ENCODE measurements around the gene COL15A1.

Gene COL15A1

GRCh38 chr9:99046542-99047071 is 102.9 kb downstream of the COL15A1 start:
- H3K9me3 Mint-ChIP-seq: peaks cover 5% of the 10 kb centered on the region
- DNase-seq (ENCODE audit: low spot score in 2 of 2) (no peak), ATAC-seq (no peak)
- H3K4me3 Mint-ChIP-seq: no peak overlapping the region
- peaks cover 55% of the 10 kb centered on the region for H3K4me1 Mint-ChIP-seq
- peak overlapping the region; percentile 38 for H3K27ac Mint-ChIP-seq
- no peaks in the 10 kb centered on the region for H3K36me3 Mint-ChIP-seq

- no peak overlapping the region for H3K4me3 Mint-ChIP-seq
- no peaks in the 10 kb centered on the region for H3K36me3 Mint-ChIP-seq
- peaks cover 1% of the 10 kb centered on the region for H3K9me3 Mint-ChIP-seq
- H3K4me1 Mint-ChIP-seq: peaks cover 75% of the 10 kb centered on the region
- H3K27ac Mint-ChIP-seq: peak overlapping the region; percentile 18
- ATAC-seq: no peak
- no peak for DNase-seq (ENCODE audit: low spot score in 2 of 2)
These were observed 105.5 kb downstream of the COL15A1 start for GRCh38 chr9:99049228-99049627.

GRCh38 chr9:99049641-99050040 is 105.9 kb downstream of the COL15A1 start:
- Mint-ChIP-seq H3K36me3 (no peaks in the 10 kb centered on the region), H3K4me3 (no peak overlapping the region), H3K9me3 (no peaks in the 10 kb centered on the region), H3K4me1 (peaks cover 76% of the 10 kb centered on the region), H3K27ac (peak overlapping the region; percentile 18)
- ATAC-seq: no peak
- no peak for DNase-seq (ENCODE audit: low spot score in 2 of 2)

- ATAC-seq: no peak
- H3K4me1 Mint-ChIP-seq: peaks cover 77% of the 10 kb centered on the region
These were observed 106.7 kb downstream of the COL15A1 start for GRCh38 chr9:99050292-99050911.

GRCh38 chr9:99050924-99051323 is 107.2 kb downstream of the COL15A1 start:
- no peak for DNase-seq (ENCODE audit: low spot score in 2 of 2)
- no peak for ATAC-seq
- Mint-ChIP-seq H3K27ac (no peak overlapping the region), H3K4me3 (no peak overlapping the region), H3K36me3 (no peaks in the 10 kb centered on the region), H3K4me1 (peaks cover 78% of the 10 kb centered on the region), H3K9me3 (no peaks in the 10 kb centered on the region)

More at GRCh38 chr9:99050292-99050911, 106.7 kb downstream of the COL15A1 start:
- Mint-ChIP-seq H3K4me3 (no peak overlapping the region), H3K36me3 (no peaks in the 10 kb centered on the region), H3K9me3 (no peaks in the 10 kb centered on the region), H3K27ac (peak overlapping the region; percentile 18)
- DNase-seq (ENCODE audit: low spot score in 2 of 2): no peak

- no peak overlapping the region for H3K4me3 Mint-ChIP-seq
- no peaks in the 10 kb centered on the region for H3K9me3 Mint-ChIP-seq
- no peaks in the 10 kb centered on the region for H3K36me3 Mint-ChIP-seq
- H3K4me1 Mint-ChIP-seq: peaks cover 79% of the 10 kb centered on the region
- ATAC-seq (no peak), DNase-seq (ENCODE audit: low spot score in 2 of 2) (no peak)
- H3K27ac Mint-ChIP-seq: no peak overlapping the region
These were observed 107.7 kb downstream of the COL15A1 start for GRCh38 chr9:99051406-99051805.

GRCh38 chr9:99051851-99052250 is 108.1 kb downstream of the COL15A1 start:
- H3K4me1 Mint-ChIP-seq: peaks cover 79% of the 10 kb centered on the region
- ATAC-seq (no peak), DNase-seq (ENCODE audit: low spot score in 2 of 2) (no peak)
- H3K4me3 Mint-ChIP-seq: no peak overlapping the region
- no peak overlapping the region for H3K27ac Mint-ChIP-seq
- H3K36me3 Mint-ChIP-seq: no peaks in the 10 kb centered on the region
- H3K9me3 Mint-ChIP-seq: peaks cover 2% of the 10 kb centered on the region

GRCh38 chr9:99052815-99053715 is 109.4 kb downstream of the COL15A1 start:
- H3K4me3 Mint-ChIP-seq: peak overlapping the region; percentile 24
- peaks cover 5% of the 10 kb centered on the region for H3K36me3 Mint-ChIP-seq
- H3K4me1 Mint-ChIP-seq: peaks cover 86% of the 10 kb centered on the region
- ATAC-seq: peak; percentile 79
- H3K27ac Mint-ChIP-seq: peak overlapping the region; percentile 29
- peaks cover 2% of the 10 kb centered on the region for H3K9me3 Mint-ChIP-seq
- DNase-seq (ENCODE audit: low spot score in 2 of 2): no peak

GRCh38 chr9:99054581-99054980 is 110.9 kb downstream of the COL15A1 start:
- no peak overlapping the region for H3K27ac Mint-ChIP-seq
- peaks cover 90% of the 10 kb centered on the region for H3K4me1 Mint-ChIP-seq
- peaks cover 8% of the 10 kb centered on the region for H3K36me3 Mint-ChIP-seq
- no peak overlapping the region for H3K4me3 Mint-ChIP-seq
- DNase-seq (ENCODE audit: low spot score in 2 of 2) (no peak), ATAC-seq (no peak)
- H3K9me3 Mint-ChIP-seq: peaks cover 2% of the 10 kb centered on the region

GRCh38 chr9:99055384-99055783 is 111.7 kb downstream of the COL15A1 start:
- Mint-ChIP-seq H3K4me1 (peaks cover 87% of the 10 kb centered on the region), H3K27ac (peak overlapping the region; percentile 6), H3K4me3 (peak overlapping the region; percentile 7), H3K9me3 (peaks cover 2% of the 10 kb centered on the region), H3K36me3 (peaks cover 8% of the 10 kb centered on the region)
- DNase-seq (ENCODE audit: low spot score in 2 of 2) (no peak), ATAC-seq (no peak)

GRCh38 chr9:99056186-99056585 is 112.5 kb downstream of the COL15A1 start:
- peak overlapping the region; percentile 71 for H3K4me3 Mint-ChIP-seq
- H3K4me1 Mint-ChIP-seq: peaks cover 85% of the 10 kb centered on the region
- DNase-seq (ENCODE audit: low spot score in 2 of 2) (no peak), ATAC-seq (no peak)
- peaks cover 2% of the 10 kb centered on the region for H3K9me3 Mint-ChIP-seq
- peaks cover 8% of the 10 kb centered on the region for H3K36me3 Mint-ChIP-seq
- peak overlapping the region; percentile 82 for H3K27ac Mint-ChIP-seq

- Mint-ChIP-seq H3K27ac (peak overlapping the region; percentile 82), H3K9me3 (peaks cover 2% of the 10 kb centered on the region), H3K36me3 (peaks cover 8% of the 10 kb centered on the region), H3K4me1 (peaks cover 79% of the 10 kb centered on the region), H3K4me3 (peak overlapping the region; percentile 71)
- ATAC-seq (peak; percentile 74), DNase-seq (ENCODE audit: low spot score in 2 of 2) (peak in 1 of 2 donors; percentile 58)
These were observed 113.4 kb downstream of the COL15A1 start for GRCh38 chr9:99056886-99057664.

- H3K4me1 Mint-ChIP-seq: peaks cover 72% of the 10 kb centered on the region
- peaks cover 2% of the 10 kb centered on the region for H3K9me3 Mint-ChIP-seq
- peaks cover 8% of the 10 kb centered on the region for H3K36me3 Mint-ChIP-seq
- peak overlapping the region; percentile 82 for H3K27ac Mint-ChIP-seq
- ATAC-seq: peak; percentile 74
- H3K4me3 Mint-ChIP-seq: peak overlapping the region; percentile 71
- peak; percentile 58 to 87 for DNase-seq (ENCODE audit: low spot score in 2 of 2)
These were observed 114.2 kb downstream of the COL15A1 start for GRCh38 chr9:99057665-99058625.

Data from stimulated activated effector memory CD8-positive, alpha-beta T cell treated with anti-CD3 and anti-CD28 coated beads, Interleukin-12 subunit alpha, Interleukin-12 subunit beta, amount 100 ng/mL, for 72 hours (primary cell).